ENCODE measurements around the gene EML6.

- TF ChIP-seq E4F1 (IDR thresholded peaks at IDR 0.05; ENCODE audit: borderline replicate concordance, partially characterized antibody) = no peak
- no peak for TF ChIP-seq CBFB (IDR thresholded peaks at IDR 0.05; ENCODE audit: low read depth)
These were observed 132.0 kb downstream of the EML6 start for GRCh38 chr2:54855434-54855833.

Measured in GM12878 (cell line).